ENCODE data around the gene ZSCAN21.

Gene ZSCAN21

GRCh38 chr7:100093498-100093897 lies 43.9 kb downstream of the ZSCAN21 start:
- Histone ChIP-seq H3K27ac (ENCODE audit: extremely low read depth, low read depth, low read length) (peak overlapping the region; percentile 13; the same call in 1 of the 2 replicates), H3K4me1 (ENCODE audit: control insufficient read depth, insufficient read depth, low read length) (peaks cover 6% of the 10 kb centered on the region), H3K4me3 (ENCODE audit: low read depth, low read length) (no peak overlapping the region), H3K9me3 (ENCODE audit: control insufficient read depth, insufficient read depth, low read depth, low read length) (no peaks in the 10 kb centered on the region), H3K36me3 (ENCODE audit: control insufficient read depth in 2 of 2, insufficient read depth in 1 of 2, low read length in 2 of 2) (peaks cover 49 to 82% of the 10 kb centered on the region in 2 experiments)
- ChIA-PET POLR2A (interaction anchor here (1.0 to 7.9 kb wide), 2 partner anchors 7 to 21 kb away, joined by 4 to 115 read pairs; partner anchors contain the start of genes AP4M1 and MCM7), CTCF (no interaction called here)
- TF ChIP-seq ZNF37A (tag by site-specific recombination; IDR thresholded peaks at IDR 0.05), result no peak
- TF ChIP-seq, protein P1, sequence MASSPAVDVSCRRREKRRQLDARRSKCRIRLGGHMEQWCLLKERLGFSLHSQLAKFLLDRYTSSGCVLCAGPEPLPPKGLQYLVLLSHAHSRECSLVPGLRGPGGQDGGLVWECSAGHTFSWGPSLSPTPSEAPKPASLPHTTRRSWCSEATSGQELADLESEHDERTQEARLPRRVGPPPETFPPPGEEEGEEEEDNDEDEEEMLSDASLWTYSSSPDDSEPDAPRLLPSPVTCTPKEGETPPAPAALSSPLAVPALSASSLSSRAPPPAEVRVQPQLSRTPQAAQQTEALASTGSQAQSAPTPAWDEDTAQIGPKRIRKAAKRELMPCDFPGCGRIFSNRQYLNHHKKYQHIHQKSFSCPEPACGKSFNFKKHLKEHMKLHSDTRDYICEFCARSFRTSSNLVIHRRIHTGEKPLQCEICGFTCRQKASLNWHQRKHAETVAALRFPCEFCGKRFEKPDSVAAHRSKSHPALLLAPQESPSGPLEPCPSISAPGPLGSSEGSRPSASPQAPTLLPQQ (tag by site-specific recombination; IDR thresholded peaks at IDR 0.05), result no peak
- TF ChIP-seq RBAK (tag by site-specific recombination; IDR thresholded peaks at IDR 0.05), result no peak
- no peak for TF ChIP-seq TSHZ1 (tag by site-specific recombination; IDR thresholded peaks at IDR 0.05; ENCODE audit: borderline replicate concordance)
- peak; percentile 36; the same call in 1 of the 2 replicates for TF ChIP-seq ZIC2 (tag by site-specific recombination; IDR thresholded peaks at IDR 0.05)
- TF ChIP-seq FEZF1 (tag by site-specific recombination; IDR thresholded peaks at IDR 0.05), result no peak
- TF ChIP-seq ZNF660 (tag by site-specific recombination; IDR thresholded peaks at IDR 0.05), result peak; percentile 74
- TF ChIP-seq, protein P2, sequence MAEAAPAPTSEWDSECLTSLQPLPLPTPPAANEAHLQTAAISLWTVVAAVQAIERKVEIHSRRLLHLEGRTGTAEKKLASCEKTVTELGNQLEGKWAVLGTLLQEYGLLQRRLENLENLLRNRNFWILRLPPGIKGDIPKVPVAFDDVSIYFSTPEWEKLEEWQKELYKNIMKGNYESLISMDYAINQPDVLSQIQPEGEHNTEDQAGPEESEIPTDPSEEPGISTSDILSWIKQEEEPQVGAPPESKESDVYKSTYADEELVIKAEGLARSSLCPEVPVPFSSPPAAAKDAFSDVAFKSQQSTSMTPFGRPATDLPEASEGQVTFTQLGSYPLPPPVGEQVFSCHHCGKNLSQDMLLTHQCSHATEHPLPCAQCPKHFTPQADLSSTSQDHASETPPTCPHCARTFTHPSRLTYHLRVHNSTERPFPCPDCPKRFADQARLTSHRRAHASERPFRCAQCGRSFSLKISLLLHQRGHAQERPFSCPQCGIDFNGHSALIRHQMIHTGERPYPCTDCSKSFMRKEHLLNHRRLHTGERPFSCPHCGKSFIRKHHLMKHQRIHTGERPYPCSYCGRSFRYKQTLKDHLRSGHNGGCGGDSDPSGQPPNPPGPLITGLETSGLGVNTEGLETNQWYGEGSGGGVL (tag by site-specific recombination; IDR thresholded peaks at IDR 0.05), result no peak
- TF ChIP-seq, protein P3, sequence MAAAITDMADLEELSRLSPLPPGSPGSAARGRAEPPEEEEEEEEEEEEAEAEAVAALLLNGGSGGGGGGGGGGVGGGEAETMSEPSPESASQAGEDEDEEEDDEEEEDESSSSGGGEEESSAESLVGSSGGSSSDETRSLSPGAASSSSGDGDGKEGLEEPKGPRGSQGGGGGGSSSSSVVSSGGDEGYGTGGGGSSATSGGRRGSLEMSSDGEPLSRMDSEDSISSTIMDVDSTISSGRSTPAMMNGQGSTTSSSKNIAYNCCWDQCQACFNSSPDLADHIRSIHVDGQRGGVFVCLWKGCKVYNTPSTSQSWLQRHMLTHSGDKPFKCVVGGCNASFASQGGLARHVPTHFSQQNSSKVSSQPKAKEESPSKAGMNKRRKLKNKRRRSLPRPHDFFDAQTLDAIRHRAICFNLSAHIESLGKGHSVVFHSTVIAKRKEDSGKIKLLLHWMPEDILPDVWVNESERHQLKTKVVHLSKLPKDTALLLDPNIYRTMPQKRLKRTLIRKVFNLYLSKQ (tag by site-specific recombination; IDR thresholded peaks at IDR 0.05; ENCODE audit: borderline replicate concordance), result no peak

DNA sequence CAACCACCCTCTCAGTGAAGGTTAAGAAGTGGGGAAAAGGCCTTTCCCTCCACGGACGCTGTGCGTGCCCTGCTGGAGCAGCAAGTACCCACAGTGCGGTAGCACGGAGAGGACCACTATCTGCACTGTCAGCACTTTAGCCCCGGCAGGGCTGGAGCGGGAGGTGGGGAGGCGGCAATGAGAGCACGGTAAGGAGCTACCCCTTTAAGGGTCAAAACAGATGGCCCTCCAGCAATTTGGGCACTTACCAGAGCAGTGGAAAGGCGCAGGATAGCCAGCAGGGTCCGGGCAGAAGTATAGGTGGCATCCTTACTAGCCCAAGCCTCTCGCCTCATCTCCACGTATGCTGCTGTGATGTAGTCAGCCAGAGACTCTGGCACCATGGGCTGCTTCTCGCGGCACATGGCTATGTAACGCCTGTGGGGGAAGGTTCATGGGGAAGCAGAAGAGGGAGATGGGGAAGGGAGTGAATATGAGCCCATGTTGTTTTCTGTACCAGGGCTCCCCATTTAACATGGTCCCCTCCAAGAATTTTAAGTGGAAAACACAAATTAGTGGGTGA lies 44.4 kb downstream of the ZSCAN21 start:
- Histone ChIP-seq H3K36me3 (ENCODE audit: control insufficient read depth in 2 of 2, insufficient read depth in 1 of 2, low read length in 2 of 2) (peaks cover 54 to 87% of the 10 kb centered on the region in 2 experiments), H3K4me1 (ENCODE audit: control insufficient read depth, insufficient read depth, low read length) (peaks cover 5% of the 10 kb centered on the region; the same call in 1 of the 2 replicates)
- 0 out of 2 replicates have a peak, but pooled peaks have one; percentile 36 for TF ChIP-seq ZEB2 (tag by site-specific recombination; IDR thresholded peaks at IDR 0.05)
- peak; percentile 26; the same call in 1 of the 2 replicates for TF ChIP-seq ZIC2 (tag by site-specific recombination; IDR thresholded peaks at IDR 0.05)
- TF ChIP-seq ZNF202 (tag by site-specific recombination; IDR thresholded peaks at IDR 0.05; ENCODE audit: borderline replicate concordance), result no peak
- no peak for TF ChIP-seq ZNF423 (tag by site-specific recombination; IDR thresholded peaks at IDR 0.05)
- TF ChIP-seq ZNF24 (tag by site-specific recombination; IDR thresholded peaks at IDR 0.05), result peak; percentile 23; the same call in 1 of the 2 replicates
- TF ChIP-seq, protein P2 (tag by site-specific recombination; IDR thresholded peaks at IDR 0.05), result peak; percentile 29; the same call in 1 of the 2 replicates
- 0 out of 2 replicates have a peak, but pooled peaks have one; percentile 11 for TF ChIP-seq ZNF366 (tag by site-specific recombination; conservative IDR thresholded peaks at IDR 0.05)
- peak; percentile 50 for TF ChIP-seq ZNF600 (tag by site-specific recombination; IDR thresholded peaks at IDR 0.05)
- TF ChIP-seq, protein P4, sequence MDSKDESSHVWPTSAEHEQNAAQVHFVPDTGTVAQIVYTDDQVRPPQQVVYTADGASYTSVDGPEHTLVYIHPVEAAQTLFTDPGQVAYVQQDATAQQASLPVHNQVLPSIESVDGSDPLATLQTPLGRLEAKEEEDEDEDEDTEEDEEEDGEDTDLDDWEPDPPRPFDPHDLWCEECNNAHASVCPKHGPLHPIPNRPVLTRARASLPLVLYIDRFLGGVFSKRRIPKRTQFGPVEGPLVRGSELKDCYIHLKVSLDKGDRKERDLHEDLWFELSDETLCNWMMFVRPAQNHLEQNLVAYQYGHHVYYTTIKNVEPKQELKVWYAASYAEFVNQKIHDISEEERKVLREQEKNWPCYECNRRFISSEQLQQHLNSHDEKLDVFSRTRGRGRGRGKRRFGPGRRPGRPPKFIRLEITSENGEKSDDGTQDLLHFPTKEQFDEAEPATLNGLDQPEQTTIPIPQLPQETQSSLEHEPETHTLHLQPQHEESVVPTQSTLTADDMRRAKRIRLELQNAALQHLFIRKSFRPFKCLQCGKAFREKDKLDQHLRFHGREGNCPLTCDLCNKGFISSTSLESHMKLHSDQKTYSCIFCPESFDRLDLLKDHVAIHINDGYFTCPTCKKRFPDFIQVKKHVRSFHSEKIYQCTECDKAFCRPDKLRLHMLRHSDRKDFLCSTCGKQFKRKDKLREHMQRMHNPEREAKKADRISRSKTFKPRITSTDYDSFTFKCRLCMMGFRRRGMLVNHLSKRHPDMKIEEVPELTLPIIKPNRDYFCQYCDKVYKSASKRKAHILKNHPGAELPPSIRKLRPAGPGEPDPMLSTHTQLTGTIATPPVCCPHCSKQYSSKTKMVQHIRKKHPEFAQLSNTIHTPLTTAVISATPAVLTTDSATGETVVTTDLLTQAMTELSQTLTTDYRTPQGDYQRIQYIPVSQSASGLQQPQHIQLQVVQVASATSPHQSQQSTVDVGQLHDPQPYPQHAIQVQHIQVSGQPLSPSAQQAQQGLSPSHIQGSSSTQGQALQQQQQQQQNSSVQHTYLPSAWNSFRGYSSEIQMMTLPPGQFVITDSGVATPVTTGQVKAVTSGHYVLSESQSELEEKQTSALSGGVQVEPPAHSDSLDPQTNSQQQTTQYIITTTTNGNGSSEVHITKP (tag by site-specific recombination; IDR thresholded peaks at IDR 0.05), result peak; percentile 42; the same call in 1 of the 2 replicates
- TF ChIP-seq ZNF433 (tag by site-specific recombination; IDR thresholded peaks at IDR 0.05; ENCODE audit: low read depth), result no peak

More for the DNA sequence above, 44.4 kb downstream of the ZSCAN21 start:
- Histone ChIP-seq H3K4me3 (ENCODE audit: low read depth, low read length) (no peak overlapping the region), H3K27ac (ENCODE audit: extremely low read depth, low read depth, low read length) (peak overlapping the region; percentile 13; the same call in 1 of the 2 replicates), H3K9me3 (ENCODE audit: control insufficient read depth, insufficient read depth, low read depth, low read length) (no peaks in the 10 kb centered on the region)
- CTCF ChIA-PET, result no interaction called here
- POLR2A ChIA-PET, result interaction anchor here (1.0 kb wide), 1 partner anchor 20 kb away, joined by 4 read pairs; no protein-coding TSS in a partner anchor
